GM23338 (cell line): Measurements from ENCODE around the gene CACNA1B. TPM values are rescaled to one million over a fixed set of nuclear protein-coding genes. Genes with fewer than 3 reads are reported as not detected.

ENCODE experiments used
- EZH2 ChIP-seq: fragments of 200-600 bp; sonication (generic); IDR thresholded peaks from one replicate; pipeline ENCODE4 v1.8.0; 2017; ENCODE audit warnings: antibody characterized with exemption, mild to moderate bottlenecking, low read depth; ENCODE audit not compliant: unreplicated experiment
- STAT1 ChIP-seq: IDR thresholded peaks from one replicate; pipeline ENCODE4 v1.6.1; 2016; ENCODE audit warnings: antibody characterized with exemption; ENCODE audit not compliant: unreplicated experiment
- polyA plus RNA-seq: library from polyadenylated mRNA; unstranded; fragments of >200 nt; fragmentation: Nextera tagmentation; extraction: Ambion mirVana; gene quantifications from 2 replicates; pipeline ENCODE4 v1.2.1, GENCODE V29; 2016
- total RNA-seq: library from RNA; depleted of rRNA; stranded (reverse); fragments of >200 nt; shearing (Covaris generic); gene quantifications from 2 replicates; pipeline ENCODE4 v1.2.3, GENCODE V29; 2014
- TF ChIP-seq, protein P1 (sequence below): fragments of 250-450 bp; sonication (Bioruptor Pico); IDR thresholded peaks from 2 replicates; pipeline ENCODE4 v1.5.0; 2020; ENCODE audit warnings: mild to moderate bottlenecking, moderate library complexity
- TF ChIP-seq, protein P2 (sequence below): IDR thresholded peaks from one replicate; pipeline ENCODE4 v1.6.1; 2018; ENCODE audit warnings: antibody characterized with exemption; ENCODE audit not compliant: unreplicated experiment

CACNA1B gene
- total and polyA plus RNA-seq, 2 experiments from 2014 or later, result 1.1 to 10.4 TPM

DNA sequence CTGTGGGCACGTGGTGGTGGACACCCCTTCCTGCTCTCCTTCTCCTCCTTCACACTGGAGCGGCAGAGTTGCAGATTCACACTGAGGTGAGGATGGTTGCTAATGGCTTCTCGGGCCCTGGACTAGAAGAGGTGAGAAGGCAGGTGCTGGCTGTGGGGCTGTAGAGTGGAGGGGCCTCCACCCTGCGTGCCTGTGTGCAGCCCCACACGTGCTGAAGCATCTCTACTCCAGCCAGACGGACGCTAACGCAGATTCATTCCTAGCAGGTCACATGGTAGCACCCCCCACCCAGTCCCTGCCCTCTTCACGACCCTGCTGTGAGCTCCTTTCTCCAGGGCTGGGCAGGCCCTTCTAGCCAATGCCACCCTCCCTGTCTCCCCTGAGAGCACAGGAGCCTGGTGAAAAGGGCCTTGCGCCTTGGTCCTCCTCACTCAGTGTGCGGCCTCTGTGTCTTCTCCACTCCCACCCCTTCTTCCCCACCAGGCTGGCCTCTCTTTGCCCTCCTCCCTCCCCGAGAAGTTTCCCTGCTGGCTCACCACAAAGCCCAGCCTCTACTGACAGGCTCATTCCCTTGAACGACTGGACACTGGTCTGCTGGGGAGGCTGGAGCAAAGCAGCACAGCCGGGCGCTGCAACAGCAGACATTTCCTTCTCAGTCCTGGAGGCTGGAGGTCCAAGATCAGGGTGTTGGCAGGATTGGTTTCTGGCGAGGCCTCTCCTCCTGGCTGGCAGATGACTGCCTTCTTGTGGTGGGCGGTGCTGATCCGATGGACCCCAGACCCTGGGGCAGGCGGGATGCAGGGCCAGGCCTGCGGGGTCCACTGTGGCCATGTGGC is 14.2 kb downstream of the CACNA1B start (continued):
- TF ChIP-seq, protein P1, sequence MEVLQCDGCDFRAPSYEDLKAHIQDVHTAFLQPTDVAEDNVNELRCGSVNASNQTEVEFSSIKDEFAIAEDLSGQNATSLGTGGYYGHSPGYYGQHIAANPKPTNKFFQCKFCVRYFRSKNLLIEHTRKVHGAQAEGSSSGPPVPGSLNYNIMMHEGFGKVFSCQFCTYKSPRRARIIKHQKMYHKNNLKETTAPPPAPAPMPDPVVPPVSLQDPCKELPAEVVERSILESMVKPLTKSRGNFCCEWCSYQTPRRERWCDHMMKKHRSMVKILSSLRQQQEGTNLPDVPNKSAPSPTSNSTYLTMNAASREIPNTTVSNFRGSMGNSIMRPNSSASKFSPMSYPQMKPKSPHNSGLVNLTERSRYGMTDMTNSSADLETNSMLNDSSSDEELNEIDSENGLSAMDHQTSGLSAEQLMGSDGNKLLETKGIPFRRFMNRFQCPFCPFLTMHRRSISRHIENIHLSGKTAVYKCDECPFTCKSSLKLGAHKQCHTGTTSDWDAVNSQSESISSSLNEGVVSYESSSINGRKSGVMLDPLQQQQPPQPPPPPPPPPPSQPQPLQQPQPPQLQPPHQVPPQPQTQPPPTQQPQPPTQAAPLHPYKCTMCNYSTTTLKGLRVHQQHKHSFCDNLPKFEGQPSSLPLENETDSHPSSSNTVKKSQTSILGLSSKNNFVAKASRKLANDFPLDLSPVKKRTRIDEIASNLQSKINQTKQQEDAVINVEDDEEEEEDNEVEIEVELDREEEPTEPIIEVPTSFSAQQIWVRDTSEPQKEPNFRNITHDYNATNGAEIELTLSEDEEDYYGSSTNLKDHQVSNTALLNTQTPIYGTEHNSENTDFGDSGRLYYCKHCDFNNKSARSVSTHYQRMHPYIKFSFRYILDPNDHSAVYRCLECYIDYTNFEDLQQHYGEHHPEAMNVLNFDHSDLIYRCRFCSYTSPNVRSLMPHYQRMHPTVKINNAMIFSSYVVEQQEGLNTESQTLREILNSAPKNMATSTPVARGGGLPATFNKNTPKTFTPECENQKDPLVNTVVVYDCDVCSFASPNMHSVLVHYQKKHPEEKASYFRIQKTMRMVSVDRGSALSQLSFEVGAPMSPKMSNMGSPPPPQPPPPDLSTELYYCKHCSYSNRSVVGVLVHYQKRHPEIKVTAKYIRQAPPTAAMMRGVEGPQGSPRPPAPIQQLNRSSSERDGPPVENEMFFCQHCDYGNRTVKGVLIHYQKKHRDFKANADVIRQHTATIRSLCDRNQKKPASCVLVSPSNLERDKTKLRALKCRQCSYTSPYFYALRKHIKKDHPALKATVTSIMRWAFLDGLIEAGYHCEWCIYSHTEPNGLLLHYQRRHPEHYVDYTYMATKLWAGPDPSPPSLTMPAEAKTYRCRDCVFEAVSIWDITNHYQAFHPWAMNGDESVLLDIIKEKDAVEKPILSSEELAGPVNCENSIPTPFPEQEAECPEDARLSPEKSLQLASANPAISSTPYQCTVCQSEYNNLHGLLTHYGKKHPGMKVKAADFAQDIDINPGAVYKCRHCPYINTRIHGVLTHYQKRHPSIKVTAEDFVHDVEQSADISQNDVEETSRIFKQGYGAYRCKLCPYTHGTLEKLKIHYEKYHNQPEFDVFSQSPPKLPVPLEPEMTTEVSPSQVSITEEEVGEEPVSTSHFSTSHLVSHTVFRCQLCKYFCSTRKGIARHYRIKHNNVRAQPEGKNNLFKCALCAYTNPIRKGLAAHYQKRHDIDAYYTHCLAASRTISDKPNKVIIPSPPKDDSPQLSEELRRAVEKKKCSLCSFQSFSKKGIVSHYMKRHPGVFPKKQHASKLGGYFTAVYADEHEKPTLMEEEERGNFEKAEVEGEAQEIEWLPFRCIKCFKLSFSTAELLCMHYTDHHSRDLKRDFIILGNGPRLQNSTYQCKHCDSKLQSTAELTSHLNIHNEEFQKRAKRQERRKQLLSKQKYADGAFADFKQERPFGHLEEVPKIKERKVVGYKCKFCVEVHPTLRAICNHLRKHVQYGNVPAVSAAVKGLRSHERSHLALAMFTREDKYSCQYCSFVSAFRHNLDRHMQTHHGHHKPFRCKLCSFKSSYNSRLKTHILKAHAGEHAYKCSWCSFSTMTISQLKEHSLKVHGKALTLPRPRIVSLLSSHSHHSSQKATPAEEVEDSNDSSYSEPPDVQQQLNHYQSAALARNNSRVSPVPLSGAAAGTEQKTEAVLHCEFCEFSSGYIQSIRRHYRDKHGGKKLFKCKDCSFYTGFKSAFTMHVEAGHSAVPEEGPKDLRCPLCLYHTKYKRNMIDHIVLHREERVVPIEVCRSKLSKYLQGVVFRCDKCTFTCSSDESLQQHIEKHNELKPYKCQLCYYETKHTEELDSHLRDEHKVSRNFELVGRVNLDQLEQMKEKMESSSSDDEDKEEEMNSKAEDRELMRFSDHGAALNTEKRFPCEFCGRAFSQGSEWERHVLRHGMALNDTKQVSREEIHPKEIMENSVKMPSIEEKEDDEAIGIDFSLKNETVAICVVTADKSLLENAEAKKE (CRISPR knock-in tag), result no peak
- TF ChIP-seq EZH2, result no peak
- TF ChIP-seq, protein P2, sequence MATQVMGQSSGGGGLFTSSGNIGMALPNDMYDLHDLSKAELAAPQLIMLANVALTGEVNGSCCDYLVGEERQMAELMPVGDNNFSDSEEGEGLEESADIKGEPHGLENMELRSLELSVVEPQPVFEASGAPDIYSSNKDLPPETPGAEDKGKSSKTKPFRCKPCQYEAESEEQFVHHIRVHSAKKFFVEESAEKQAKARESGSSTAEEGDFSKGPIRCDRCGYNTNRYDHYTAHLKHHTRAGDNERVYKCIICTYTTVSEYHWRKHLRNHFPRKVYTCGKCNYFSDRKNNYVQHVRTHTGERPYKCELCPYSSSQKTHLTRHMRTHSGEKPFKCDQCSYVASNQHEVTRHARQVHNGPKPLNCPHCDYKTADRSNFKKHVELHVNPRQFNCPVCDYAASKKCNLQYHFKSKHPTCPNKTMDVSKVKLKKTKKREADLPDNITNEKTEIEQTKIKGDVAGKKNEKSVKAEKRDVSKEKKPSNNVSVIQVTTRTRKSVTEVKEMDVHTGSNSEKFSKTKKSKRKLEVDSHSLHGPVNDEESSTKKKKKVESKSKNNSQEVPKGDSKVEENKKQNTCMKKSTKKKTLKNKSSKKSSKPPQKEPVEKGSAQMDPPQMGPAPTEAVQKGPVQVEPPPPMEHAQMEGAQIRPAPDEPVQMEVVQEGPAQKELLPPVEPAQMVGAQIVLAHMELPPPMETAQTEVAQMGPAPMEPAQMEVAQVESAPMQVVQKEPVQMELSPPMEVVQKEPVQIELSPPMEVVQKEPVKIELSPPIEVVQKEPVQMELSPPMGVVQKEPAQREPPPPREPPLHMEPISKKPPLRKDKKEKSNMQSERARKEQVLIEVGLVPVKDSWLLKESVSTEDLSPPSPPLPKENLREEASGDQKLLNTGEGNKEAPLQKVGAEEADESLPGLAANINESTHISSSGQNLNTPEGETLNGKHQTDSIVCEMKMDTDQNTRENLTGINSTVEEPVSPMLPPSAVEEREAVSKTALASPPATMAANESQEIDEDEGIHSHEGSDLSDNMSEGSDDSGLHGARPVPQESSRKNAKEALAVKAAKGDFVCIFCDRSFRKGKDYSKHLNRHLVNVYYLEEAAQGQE, result no peak
- TF ChIP-seq STAT1, result no peak
